ENCODE results near the gene KANSL3.

KANSL3 gene

DNA sequence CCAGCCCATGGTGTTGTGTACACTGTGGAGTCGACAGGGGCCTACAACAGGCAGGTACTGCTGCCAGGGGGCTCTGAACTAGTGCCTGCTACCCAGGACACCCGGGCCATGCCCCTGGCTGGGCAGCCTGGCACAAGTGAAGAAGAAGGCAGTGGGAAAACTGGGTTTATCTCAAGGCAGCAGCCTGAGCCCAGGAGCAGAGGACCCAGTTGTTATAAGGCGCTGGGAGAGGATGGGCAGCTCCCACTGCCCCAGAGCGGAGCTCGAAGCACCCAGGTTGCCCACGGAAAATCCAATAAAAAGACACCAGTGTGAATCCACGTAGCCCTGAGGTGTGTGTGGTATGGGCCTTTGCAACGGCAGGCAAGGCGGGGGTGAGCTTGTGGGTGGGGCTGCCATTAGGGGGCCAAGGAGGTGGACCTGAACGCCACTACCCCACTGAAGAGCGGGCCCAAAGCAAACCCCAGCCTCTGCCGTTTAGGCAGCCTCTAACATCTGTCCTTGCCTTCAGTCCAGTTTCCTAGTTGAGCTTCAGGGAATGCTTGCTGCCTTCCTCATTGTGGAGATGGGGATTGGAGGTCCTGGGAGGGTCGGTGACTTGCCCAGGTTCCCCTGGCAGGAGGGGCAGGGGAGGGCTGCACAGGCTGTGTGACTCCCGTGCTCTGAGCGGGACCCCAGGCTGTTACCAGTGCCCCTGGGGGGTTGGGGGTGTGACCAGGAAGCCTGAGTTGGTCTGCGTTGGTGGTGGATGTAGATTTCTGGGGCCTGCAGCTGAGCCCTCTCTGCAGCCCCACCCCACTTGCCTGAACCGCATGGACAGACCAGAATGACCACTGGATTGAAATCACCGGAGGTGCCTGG is 85.6 kb downstream of the KANSL3 start:
- TF ChIP-seq NFIC (IDR thresholded peaks at IDR 0.05) (no peak), CREB1 (IDR thresholded peaks at IDR 0.05; ENCODE audit: low read depth) (no peak), FOXM1 (IDR thresholded peaks at IDR 0.05; ENCODE audit: borderline replicate concordance, low read depth) (no peak), RAD21 (IDR thresholded peaks at IDR 0.05; ENCODE audit: low read depth) (no peak), EP300 (IDR thresholded peaks at IDR 0.05; ENCODE audit: borderline replicate concordance) (no peak), TEAD4 (IDR thresholded peaks at IDR 0.05) (no peak), ZBTB7A (IDR thresholded peaks at IDR 0.05; ENCODE audit: low read depth) (no peak), EGR1 (IDR thresholded peaks at IDR 0.05) (no peak), TCF12 (IDR thresholded peaks at IDR 0.05; ENCODE audit: low read depth) (no peak), YY1 (IDR thresholded peaks at IDR 0.05; ENCODE audit: low read depth) (no peak), TAF1 (IDR thresholded peaks at IDR 0.05; ENCODE audit: low read depth) (no peak), CEBPB (IDR thresholded peaks at IDR 0.05) (no peak)
- TF ChIP-seq, protein P1, sequence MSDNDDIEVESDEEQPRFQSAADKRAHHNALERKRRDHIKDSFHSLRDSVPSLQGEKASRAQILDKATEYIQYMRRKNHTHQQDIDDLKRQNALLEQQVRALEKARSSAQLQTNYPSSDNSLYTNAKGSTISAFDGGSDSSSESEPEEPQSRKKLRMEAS (IDR thresholded peaks at IDR 0.05): no peak
- TF ChIP-seq, protein P2, sequence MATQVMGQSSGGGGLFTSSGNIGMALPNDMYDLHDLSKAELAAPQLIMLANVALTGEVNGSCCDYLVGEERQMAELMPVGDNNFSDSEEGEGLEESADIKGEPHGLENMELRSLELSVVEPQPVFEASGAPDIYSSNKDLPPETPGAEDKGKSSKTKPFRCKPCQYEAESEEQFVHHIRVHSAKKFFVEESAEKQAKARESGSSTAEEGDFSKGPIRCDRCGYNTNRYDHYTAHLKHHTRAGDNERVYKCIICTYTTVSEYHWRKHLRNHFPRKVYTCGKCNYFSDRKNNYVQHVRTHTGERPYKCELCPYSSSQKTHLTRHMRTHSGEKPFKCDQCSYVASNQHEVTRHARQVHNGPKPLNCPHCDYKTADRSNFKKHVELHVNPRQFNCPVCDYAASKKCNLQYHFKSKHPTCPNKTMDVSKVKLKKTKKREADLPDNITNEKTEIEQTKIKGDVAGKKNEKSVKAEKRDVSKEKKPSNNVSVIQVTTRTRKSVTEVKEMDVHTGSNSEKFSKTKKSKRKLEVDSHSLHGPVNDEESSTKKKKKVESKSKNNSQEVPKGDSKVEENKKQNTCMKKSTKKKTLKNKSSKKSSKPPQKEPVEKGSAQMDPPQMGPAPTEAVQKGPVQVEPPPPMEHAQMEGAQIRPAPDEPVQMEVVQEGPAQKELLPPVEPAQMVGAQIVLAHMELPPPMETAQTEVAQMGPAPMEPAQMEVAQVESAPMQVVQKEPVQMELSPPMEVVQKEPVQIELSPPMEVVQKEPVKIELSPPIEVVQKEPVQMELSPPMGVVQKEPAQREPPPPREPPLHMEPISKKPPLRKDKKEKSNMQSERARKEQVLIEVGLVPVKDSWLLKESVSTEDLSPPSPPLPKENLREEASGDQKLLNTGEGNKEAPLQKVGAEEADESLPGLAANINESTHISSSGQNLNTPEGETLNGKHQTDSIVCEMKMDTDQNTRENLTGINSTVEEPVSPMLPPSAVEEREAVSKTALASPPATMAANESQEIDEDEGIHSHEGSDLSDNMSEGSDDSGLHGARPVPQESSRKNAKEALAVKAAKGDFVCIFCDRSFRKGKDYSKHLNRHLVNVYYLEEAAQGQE (IDR thresholded peaks at IDR 0.05; ENCODE audit: low read depth): no peak
- TF ChIP-seq, protein P3, sequence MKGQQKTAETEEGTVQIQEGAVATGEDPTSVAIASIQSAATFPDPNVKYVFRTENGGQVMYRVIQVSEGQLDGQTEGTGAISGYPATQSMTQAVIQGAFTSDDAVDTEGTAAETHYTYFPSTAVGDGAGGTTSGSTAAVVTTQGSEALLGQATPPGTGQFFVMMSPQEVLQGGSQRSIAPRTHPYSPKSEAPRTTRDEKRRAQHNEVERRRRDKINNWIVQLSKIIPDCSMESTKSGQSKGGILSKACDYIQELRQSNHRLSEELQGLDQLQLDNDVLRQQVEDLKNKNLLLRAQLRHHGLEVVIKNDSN (IDR thresholded peaks at IDR 0.05): no peak

DNA sequence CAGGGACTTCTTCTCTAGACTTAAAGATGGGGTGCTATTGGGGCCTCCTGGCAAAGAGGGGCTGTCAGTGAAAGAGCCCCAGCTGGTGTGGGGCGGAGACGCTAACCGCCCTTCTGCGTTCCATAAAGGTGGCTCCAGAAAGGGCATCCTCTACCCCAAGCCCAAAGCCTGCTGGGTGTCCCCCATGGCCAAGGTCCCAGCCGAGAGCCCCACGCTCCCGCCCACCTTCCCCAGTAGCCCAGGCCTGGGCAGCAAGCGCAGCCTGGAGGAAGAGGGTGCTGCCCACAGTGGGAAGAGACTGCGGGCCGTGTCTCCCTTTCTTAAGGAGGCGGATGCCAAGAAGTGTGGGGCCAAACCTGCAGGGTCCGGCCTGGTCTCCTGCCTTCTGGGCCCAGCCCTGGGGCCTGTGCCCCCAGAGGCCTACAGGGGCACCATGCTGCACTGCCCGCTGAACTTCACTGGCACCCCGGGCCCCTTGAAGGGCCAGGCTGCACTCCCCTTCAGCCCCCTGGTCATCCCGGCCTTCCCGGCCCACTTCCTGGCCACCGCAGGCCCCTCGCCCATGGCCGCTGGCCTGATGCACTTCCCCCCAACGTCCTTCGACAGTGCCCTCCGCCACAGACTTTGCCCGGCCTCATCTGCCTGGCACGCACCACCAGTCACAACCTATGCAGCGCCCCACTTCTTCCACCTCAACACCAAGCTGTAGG is 86.4 kb downstream of the KANSL3 start:
- TF ChIP-seq ZBTB7A (IDR thresholded peaks at IDR 0.05; ENCODE audit: low read depth) (no peak), TAF1 (IDR thresholded peaks at IDR 0.05; ENCODE audit: low read depth) (no peak), CEBPB (IDR thresholded peaks at IDR 0.05) (no peak), FOXM1 (IDR thresholded peaks at IDR 0.05; ENCODE audit: borderline replicate concordance, low read depth) (no peak), RAD21 (IDR thresholded peaks at IDR 0.05; ENCODE audit: low read depth) (no peak), TEAD4 (IDR thresholded peaks at IDR 0.05) (no peak), NFIC (IDR thresholded peaks at IDR 0.05) (no peak), YY1 (IDR thresholded peaks at IDR 0.05; ENCODE audit: low read depth) (no peak), EP300 (IDR thresholded peaks at IDR 0.05; ENCODE audit: borderline replicate concordance) (no peak), CREB1 (IDR thresholded peaks at IDR 0.05; ENCODE audit: low read depth) (no peak), TCF12 (IDR thresholded peaks at IDR 0.05; ENCODE audit: low read depth) (no peak), EGR1 (IDR thresholded peaks at IDR 0.05) (no peak)
- TF ChIP-seq, protein P3 (IDR thresholded peaks at IDR 0.05): no peak
- TF ChIP-seq, protein P1 (IDR thresholded peaks at IDR 0.05): no peak
- TF ChIP-seq, protein P2 (IDR thresholded peaks at IDR 0.05; ENCODE audit: low read depth): no peak

DNA sequence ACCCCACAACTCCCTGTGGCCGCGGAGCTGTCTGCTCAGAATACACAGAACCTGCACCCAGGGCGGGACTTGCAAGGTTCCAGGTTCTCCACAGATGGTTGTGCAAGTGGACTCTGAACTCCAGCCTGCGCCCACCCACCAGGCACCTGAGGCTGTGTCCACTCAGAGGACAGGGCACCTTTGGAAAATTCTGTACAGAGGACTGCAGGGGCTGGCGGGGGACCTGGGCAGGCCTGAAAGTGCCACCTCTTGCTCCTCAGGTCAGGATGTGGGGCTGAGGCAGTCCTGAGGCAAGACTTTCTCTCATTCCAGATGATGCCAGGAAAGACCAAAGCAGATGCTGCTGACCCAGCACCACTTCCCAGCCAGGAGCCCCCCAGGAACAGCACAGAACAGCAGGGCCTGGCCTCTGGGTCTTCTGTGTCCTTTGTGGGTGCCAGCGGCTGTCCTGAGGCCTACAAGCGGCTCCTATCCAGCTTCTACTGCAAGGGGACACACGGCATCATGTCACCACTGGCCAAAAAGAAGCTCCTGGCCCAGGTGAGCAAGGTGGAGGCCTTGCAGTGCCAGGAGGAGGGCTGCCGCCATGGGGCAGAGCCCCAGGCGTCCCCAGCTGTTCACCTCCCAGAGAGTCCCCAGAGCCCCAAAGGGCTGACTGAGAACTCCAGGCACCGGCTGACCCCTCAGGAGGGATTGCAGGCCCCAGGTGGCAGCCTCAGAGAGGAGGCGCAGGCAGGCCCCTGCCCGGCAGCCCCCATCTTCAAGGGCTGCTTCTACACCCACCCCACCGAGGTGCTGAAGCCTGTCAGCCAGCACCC is 87.1 kb downstream of the KANSL3 start:
- TF ChIP-seq NFIC (IDR thresholded peaks at IDR 0.05) (no peak), EGR1 (IDR thresholded peaks at IDR 0.05) (no peak), CREB1 (IDR thresholded peaks at IDR 0.05; ENCODE audit: low read depth) (no peak), YY1 (IDR thresholded peaks at IDR 0.05; ENCODE audit: low read depth) (no peak), RAD21 (IDR thresholded peaks at IDR 0.05; ENCODE audit: low read depth) (no peak), TCF12 (IDR thresholded peaks at IDR 0.05; ENCODE audit: low read depth) (no peak), ZBTB7A (IDR thresholded peaks at IDR 0.05; ENCODE audit: low read depth) (no peak), TEAD4 (IDR thresholded peaks at IDR 0.05) (no peak), FOXM1 (IDR thresholded peaks at IDR 0.05; ENCODE audit: borderline replicate concordance, low read depth) (no peak), EP300 (IDR thresholded peaks at IDR 0.05; ENCODE audit: borderline replicate concordance) (no peak), CEBPB (IDR thresholded peaks at IDR 0.05) (no peak)
- TF ChIP-seq, protein P1 (IDR thresholded peaks at IDR 0.05): no peak
- TF ChIP-seq, protein P2 (IDR thresholded peaks at IDR 0.05; ENCODE audit: low read depth): no peak
